OCI-LY1 (cell line): Measurements from ENCODE around the gene PATL1.

Experiments used
- EZH2 ChIP-seq: fragments of 200-600 bp; sonication (generic), shearing (Covaris generic); IDR thresholded peaks from 2 replicates; pipeline ENCODE4 v1.8.0; 2017; ENCODE audit warnings: borderline replicate concordance, mixed run types, mild to moderate bottlenecking, antibody characterized with exemption, low read length, moderate library complexity, mixed read lengths
- TF ChIP-seq, protein P1 (sequence below): fragments of 200-600 bp; sonication (generic), shearing (Covaris generic); IDR thresholded peaks from 2 replicates; pipeline ENCODE4 v1.5.1; 2017; ENCODE audit warnings: mild to moderate bottlenecking, antibody characterized with exemption, low read length, moderate library complexity, mixed read lengths

DNA sequence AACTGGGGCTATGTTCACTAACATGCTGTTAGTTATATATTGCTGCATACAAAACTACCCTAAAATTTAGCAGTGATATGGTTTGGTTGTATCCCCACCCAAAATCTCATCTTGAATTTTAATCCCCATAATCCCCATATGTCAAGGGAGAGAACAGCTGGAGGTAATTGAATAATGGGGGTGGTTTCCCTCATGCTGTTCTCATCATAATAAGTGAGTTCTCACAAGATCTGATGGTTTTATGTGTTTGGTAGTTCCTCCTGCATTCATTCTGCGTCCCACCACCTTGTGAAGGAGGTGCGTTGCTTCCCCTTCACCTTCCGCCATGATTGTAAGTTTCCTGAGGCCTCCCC lies 10.0 kb upstream of the PATL1 start:
- TF ChIP-seq, protein P1, sequence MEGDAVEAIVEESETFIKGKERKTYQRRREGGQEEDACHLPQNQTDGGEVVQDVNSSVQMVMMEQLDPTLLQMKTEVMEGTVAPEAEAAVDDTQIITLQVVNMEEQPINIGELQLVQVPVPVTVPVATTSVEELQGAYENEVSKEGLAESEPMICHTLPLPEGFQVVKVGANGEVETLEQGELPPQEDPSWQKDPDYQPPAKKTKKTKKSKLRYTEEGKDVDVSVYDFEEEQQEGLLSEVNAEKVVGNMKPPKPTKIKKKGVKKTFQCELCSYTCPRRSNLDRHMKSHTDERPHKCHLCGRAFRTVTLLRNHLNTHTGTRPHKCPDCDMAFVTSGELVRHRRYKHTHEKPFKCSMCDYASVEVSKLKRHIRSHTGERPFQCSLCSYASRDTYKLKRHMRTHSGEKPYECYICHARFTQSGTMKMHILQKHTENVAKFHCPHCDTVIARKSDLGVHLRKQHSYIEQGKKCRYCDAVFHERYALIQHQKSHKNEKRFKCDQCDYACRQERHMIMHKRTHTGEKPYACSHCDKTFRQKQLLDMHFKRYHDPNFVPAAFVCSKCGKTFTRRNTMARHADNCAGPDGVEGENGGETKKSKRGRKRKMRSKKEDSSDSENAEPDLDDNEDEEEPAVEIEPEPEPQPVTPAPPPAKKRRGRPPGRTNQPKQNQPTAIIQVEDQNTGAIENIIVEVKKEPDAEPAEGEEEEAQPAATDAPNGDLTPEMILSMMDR: no peak
- TF ChIP-seq EZH2: no peak
